HG03565 (cell line): ENCODE measurements around the gene TPD52L2.
A peak's percentile ranks its signal among the peaks of the same experiment; 100 is the strongest.
"Not testable (repeated sequence)": the region's sequence is repeated elsewhere in the genome, so short reads cannot be mapped to it uniquely, and the experiment has no call there.

Experiments used
- ATAC-seq: cut with Tn5 transposase; IDR thresholded peaks from one replicate; pipeline ENCODE4 v1.9.1; 2021; ENCODE audit warnings: mild to moderate bottlenecking, moderate library complexity; ENCODE audit not compliant: unreplicated experiment

TPD52L2 gene

GRCh38 chr20:63855363-63856097 is 9.5 kb upstream of the TPD52L2 start:
- no peak for ATAC-seq

- no peak for ATAC-seq
These were observed 9.0 kb upstream of the TPD52L2 start for GRCh38 chr20:63856098-63856511.

DNA sequence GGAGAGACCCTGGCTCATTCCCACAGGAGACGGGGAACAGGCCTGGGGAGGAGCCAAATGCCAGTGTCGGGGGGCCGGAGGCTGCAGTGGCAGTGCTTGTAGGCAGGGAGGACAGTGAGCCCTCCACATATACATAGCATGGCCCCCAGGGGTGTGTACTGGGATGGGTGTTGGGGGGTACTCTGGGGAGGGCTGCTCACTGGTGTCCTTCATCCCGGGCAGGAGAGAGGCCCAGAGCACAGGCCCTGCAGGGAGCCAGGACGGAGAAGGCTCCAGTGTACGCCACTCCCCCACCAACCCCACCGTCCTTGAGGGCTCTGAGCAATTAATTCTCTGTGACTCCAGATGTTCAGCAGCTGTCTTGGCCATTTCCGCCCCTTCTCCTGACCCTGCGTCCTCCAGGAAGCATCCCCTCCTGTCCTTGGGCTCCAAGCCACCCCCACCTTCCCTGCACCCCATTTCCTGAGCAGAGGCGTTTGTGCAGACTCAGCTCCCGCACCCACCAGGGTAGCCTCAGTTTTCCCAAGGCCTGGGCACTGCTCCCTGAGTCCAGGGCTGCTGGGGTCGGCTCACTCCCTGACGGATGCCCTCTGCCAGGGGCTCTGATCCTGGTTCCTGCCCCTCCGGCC is 7.2 kb upstream of the TPD52L2 start:
- no peak for ATAC-seq

DNA sequence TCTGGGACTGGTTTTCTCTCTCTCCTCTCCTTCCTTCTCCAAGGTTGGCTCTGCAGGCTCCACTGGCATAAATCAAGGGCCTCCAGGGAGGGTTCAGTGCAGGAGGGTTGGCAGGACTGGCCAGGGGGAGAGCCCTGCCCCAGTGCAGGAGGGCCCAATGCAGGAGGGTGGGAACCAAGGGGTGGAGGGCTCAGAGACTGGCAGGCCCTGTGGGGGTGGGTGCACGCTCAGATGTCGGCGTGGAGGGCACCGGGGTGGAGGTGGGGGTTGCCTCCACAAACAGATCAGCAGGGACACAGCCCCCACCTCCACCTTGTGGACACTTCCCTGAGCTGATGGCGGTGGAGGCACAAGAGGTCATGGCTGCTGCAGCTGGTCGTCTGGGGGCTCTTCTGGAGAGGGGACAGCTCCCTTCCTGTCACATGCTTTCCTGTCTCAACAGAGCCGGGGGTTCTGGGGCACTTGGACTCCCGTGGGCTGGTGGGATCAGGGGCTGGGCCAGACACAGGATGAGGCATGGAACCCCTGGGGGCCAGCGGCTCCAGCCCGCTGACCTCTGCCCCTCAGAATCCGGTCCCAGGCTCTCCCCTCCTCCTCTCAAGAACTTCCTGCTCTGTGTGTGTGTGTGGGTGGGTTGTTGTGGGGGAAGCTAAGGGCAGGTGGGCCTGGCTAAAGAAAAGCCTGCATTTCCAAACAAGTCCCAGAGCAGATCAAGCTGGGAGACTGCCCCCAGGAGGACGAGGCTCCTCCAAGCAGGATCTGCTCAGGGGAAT is 6.5 kb upstream of the TPD52L2 start:
- no peak for ATAC-seq

DNA sequence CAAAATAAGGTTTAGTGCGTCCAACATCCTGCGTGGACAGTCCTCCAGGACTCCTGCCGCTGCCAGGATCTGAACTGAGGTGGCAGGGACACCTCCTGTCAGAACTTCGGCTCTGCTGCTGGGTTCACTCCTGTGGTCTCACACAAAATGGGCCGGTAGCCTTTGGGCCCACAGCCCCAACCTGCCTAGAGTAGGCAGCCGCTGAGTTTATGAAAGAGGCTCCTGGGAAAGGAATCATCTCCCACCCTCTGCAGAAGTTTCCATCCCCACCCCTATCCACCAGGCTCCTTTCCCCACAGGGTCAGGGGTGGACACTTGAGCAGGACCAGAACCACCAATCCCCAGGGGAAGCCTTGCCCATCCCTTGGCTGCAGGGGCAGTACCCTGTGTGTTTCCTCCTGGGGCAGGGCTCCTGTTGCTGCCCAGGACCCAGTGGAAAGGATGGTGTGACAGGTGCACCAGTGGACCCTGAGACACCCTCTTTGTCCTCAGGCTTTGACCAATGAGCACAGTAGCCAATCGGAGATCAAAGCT is 5.8 kb upstream of the TPD52L2 start:
- ATAC-seq = no peak

DNA sequence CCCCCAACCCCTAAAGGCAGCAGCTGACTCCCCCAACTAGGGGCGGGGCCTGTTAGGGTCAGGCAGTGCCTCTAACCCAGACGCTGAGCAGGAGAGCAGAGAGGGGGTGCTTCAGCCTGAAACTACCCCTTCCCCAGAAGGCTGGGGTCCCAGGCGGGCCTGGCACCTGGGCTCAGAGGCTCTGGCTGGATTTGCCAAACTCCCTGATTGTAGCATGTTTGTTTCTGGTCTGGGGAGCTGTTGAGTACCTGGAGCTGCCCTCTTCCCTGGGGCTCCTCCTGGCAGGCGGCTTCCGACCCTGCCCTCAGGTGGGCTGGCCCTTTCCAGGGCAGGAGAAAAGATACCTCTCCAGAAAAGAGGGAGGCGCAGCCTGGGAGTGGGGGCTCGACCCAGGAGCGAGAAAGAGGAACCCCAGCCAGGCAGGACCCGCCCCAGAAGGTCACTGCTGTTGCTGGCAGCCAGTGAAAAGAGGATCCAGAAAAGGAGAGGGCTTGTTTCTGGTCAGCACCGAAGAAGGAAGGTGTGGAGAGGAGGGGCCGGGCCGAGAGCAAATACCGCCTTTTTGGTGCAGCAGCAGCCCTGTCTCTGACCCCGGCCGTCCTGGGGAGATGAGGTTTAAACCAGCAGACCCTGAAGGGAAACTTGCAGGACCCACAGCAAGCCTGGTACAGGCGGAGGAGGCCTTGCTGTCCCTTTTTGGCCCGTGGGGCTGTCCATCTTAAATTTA is 4.6 kb upstream of the TPD52L2 start:
- ATAC-seq = no peak

DNA sequence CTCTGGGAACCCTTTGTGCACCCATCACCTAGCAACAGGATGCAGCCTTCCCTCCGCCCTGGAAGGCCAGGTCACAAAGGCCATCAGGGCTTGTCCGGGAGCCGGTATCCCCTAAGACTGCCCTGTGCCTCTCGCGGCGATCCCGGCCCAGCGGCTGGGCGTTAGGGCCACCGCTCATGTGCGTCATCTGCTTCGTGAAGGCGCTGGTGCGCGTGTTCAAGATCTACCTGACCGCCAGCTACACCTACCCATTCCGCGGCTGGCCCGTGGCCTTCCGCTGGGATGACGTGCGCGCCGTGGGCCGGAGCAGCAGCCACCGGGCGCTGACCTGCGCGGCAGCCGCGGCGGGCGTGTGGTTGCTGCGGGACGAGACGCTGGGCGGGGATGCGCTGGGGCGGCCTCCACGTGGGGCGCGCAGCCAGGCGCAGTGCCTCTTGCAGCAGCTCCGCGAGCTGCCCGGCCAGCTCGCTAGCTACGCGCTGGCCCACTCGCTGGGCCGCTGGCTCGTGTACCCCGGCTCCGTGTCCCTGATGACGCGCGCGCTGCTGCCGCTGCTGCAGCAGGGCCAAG is 3.6 kb upstream of the TPD52L2 start, which contains the start of gene ABHD16B:
ABHD16B (plus strand) TSS at position 134 of the 570 bp plus-strand sequence; CDS start at position 177, 43 bp downstream.
- no peak for ATAC-seq

GRCh38 chr20:63861981-63862901 is 2.8 kb upstream of the TPD52L2 start:
- no peak for ATAC-seq

DNA sequence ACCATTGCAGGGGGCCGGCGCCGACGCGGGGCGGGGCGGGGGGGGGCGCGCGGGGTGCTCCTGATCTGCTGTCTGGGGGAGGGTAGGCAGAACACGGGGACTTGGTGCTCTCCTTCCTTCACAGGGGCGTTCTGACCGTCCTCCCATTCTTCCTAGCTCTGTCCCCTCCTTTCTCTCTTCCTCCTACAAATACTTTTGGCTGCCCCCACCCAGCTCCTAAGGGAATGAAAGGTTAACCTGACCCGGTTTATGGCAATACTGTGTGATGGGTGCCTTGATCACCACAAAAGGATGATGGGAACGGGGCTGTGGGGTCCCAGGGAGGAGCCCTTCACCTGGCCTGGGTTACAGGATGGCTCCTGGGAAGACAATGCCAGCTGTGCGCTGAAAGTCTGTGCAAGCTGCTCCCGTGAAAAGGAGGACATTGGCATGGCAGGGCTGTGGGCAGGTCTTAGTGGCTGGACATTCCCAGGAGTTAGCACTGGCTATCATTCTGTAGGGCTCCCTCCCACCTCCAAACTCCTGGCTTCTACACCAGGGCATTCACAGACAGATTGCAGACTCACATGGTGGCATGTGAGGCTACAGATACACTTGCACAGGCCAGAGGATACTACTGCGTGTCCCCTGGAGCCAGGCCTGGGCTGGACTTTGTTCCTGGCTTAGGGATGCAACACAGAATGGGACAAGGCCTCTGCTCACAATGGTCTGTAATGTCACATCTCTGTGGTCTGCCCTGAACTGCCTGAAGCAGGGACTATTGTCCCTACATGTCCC is 1.9 kb upstream of the TPD52L2 start:
- no peak for ATAC-seq

DNA sequence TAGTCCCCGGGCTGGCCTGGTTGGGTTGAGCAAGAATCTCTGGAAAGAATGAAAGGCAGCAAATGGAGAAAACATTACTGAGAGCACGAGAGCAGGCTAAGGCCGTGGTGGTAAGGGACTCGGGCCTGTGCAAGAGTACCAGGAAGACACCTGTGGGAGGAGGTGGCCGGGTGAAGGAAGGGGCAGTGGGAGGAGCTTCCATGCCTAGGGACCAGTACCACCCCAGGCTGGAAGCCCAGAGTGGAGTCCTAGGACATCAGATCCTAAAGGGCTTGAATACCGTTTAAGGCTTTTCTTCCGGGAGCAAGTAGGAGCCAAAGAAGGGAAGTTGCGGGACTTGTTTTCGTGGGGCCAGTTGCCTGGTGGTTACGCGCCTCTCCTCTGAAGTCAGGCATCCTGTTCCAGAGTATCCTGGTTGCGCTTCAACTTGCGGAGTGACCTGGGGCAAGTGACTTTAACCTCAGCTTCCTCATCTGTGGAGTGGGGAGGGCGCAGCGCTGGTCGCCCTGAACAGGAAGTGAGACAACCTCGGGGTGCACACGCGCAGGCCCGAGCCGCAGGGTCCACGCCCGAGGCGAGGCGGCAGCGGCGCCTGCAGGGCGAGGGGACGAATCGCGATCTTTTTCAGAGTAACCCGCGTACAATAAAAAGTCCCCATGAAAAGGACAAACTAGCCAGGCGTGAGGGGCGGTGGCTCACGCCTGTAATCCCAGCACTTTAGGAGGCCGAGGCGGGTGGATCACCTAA is 1.1 kb upstream of the TPD52L2 start:
- ATAC-seq = peak; percentile 64

- no peak for ATAC-seq
These were observed 509 bp upstream of the TPD52L2 start for GRCh38 chr20:63864545-63864977.

DNA sequence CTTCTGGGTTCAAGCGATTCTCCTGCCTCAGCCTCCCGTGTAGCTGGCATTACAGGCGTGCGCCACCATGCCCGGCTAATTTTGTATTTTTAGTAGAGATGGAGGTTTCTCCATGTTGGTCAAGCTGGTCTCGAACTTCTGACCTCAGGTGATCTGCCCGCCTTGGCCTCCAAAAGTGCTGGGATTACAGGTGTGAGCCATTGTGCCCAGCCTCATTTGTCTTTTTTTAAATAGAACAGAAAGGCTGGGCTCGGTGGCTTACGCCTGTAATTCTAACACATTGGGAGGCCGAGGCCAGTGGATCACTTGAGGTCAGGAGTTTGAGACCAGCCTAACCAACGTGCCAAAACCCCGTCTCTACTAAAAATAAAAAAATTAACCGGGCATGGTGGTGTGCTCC is 2.0 kb downstream of the TPD52L2 start:
- ATAC-seq = not testable (repeated sequence)

DNA sequence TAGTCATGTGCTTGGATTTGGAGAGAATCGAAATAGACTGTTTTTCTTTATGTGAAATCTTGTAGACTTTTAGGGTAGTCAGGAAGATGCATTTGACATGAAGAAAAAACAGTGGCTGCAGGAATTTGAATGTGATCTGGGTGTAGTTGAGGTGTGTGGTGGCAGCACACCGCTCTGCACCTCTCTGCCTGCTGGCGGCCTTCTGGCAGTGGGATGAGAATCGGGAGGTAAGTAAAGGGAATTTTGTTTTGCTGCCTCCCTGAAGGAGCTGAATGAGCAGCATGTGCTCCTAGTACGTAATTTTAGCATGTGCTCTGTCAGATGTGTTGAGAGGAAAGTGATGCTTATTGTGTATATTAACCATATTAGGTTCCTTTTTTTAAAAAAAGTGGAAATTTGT is 3.2 kb downstream of the TPD52L2 start:
- ATAC-seq = no peak

- ATAC-seq = no peak
These were observed 8.5 kb downstream of the TPD52L2 start for GRCh38 chr20:63873477-63873971.

DNA sequence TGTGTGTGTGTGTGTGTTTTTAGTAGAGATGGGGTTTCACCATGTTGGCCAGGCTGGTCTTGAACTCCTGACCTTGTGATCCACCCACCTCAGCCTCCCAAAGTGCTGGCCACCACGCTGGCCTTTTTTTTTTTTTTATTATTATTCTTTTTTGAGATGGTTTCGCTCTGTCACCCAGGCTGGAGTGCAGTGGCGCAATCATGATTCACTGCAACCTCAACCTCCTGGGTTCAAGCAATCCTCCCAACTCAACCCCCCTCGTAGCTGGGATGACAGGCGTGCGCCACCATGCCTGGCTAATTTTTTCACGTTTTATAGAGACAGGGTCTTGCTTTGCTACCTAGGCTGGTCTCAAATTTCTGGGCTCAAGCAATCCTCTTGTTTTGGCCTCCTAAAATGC is 9.2 kb downstream of the TPD52L2 start:
- not testable (repeated sequence) for ATAC-seq

GRCh38 chr20:63876489-63877036 is 11.5 kb downstream of the TPD52L2 start:
- ATAC-seq = no peak

- no peak for ATAC-seq
These were observed 12.8 kb downstream of the TPD52L2 start for GRCh38 chr20:63877755-63878470.
